BLaER1 treated with 17β-estradiol and CSF1 and Interleukin-3, amounts not matched to agents 10 nM and 100 nM (cell line): ENCODE measurements around the gene NUTF2.
A peak's percentile ranks its signal among the peaks of the same experiment; 100 is the strongest.

Source experiments
- H3K27ac ChIP-seq, 11 experiments: shearing (Covaris generic); formaldehyde crosslinking; 2 replicates each; pipeline ENCODE4 v1.8.1; 2022
- H3K27me3 ChIP-seq, 11 experiments: shearing (Covaris generic); formaldehyde crosslinking; 2 replicates each; pipeline ENCODE4 v1.8.1; 2022
- H3K36me3 ChIP-seq, 11 experiments: shearing (Covaris generic); formaldehyde crosslinking; 2 replicates each; pipeline ENCODE4 v1.8.1; 2022
- H3K4me1 ChIP-seq, 10 experiments: shearing (Covaris generic); formaldehyde crosslinking; 2 replicates each; pipeline ENCODE4 v1.8.1; 2022
- H3K4me2 ChIP-seq, 11 experiments: shearing (Covaris generic); formaldehyde crosslinking; 2 replicates each; pipeline ENCODE4 v1.8.1; 2022
- H3K4me3 ChIP-seq, 10 experiments: shearing (Covaris generic); formaldehyde crosslinking; 2 replicates each; pipeline ENCODE4 v1.8.1; 2022
- H3K9ac ChIP-seq, 11 experiments: shearing (Covaris generic); formaldehyde crosslinking; 2 replicates each; pipeline ENCODE4 v1.8.1; 2022
- H3K9me3 ChIP-seq, 11 experiments: shearing (Covaris generic); formaldehyde crosslinking; replicated peaks in 1 of 11; 2 replicates each; pipeline ENCODE4 v1.8.1; 2022
- H4K20me1 ChIP-seq, 11 experiments: shearing (Covaris generic); formaldehyde crosslinking; 2 replicates each; pipeline ENCODE4 v1.8.1; 2022
- Cebpa-rat ChIP-seq, 11 experiments: shearing (Covaris generic); IDR thresholded peaks; 2 replicates each; pipeline ENCODE4 v1.8.1; 2022

Gene NUTF2

DNA sequence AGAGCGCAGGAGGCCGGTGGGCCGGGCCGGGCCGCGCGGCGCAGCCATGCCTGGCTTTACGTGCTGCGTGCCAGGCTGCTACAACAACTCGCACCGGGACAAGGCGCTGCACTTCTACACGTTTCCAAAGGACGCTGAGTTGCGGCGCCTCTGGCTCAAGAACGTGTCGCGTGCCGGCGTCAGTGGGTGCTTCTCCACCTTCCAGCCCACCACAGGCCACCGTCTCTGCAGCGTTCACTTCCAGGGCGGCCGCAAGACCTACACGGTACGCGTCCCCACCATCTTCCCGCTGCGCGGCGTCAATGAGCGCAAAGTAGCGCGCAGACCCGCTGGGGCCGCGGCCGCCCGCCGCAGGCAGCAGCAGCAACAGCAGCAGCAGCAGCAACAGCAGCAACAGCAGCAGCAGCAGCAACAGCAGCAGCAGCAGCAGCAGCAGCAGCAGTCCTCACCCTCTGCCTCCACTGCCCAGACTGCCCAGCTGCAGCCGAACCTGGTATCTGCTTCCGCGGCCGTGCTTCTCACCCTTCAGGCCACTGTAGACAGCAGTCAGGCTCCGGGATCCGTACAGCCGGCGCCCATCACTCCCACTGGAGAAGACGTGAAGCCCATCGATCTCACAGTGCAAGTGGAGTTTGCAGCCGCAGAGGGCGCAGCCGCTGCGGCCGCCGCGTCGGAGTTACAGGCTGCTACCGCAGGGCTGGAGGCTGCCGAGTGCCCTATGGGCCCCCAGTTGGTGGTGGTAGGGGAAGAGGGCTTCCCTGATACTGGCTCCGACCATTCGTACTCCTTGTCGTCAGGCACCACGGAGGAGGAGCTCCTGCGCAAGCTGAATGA lies 4.0 kb upstream of the NUTF2 start:
- no peak for TF ChIP-seq Cebpa-rat (IDR thresholded peaks at IDR 0.05)
- Histone ChIP-seq H3K27ac (peak overlapping the region; percentile 82 to 94 (median 89)), H3K4me1 (peaks cover 32 to 41% (median 38%) of the 10 kb centered on the region in 10 experiments)

DNA sequence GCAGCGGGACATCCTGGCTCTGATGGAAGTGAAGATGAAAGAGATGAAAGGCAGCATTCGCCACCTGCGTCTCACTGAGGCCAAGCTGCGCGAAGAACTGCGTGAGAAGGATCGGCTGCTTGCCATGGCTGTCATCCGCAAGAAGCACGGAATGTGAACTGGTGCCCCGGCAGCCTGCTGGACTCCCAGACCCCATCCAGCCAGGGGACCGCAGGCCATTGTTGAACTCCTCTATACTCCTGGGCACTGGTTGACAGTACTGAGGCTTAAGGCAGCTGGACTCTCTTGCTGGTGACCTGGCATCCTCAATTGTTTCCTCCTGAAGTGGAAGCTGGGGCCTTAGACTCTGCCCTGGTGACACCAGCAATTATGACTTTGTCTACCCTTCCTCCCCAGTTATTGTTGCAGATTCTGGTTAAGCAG lies 3.4 kb upstream of the NUTF2 start:
- H3K4me1 ChIP-seq = peaks cover 38 to 48% (median 45%) of the 10 kb centered on the region in 10 experiments
- H3K4me2 ChIP-seq = peak overlapping the region; percentile 90 to 100 (median 98)
- H3K9ac ChIP-seq = peak overlapping the region; percentile 83 to 99 (median 93)
- peak overlapping the region; percentile 46 to 94 (median 87); a peak in 21 of 22 replicates for H3K27ac ChIP-seq
- H3K4me3 ChIP-seq = peak overlapping the region; percentile 55 to 98 (median 76)
- no peaks in the 10 kb centered on the region for H3K27me3 ChIP-seq
- peaks cover 17 to 50% (median 35%) of the 10 kb centered on the region in 11 experiments; a peak in 20 of 22 replicates for H4K20me1 ChIP-seq
- peaks cover 0 to 2% (median 0%) of the 10 kb centered on the region in 11 experiments; a peak in 2 of 22 replicates for H3K36me3 ChIP-seq
- TF ChIP-seq Cebpa-rat (IDR thresholded peaks at IDR 0.05) = no peak
- no peaks in the 10 kb centered on the region for H3K9me3 ChIP-seq

More for the DNA sequence above, 4.0 kb upstream of the NUTF2 start:
- H3K4me2 ChIP-seq = peak overlapping the region; percentile 90 to 100 (median 98)
- no peaks in the 10 kb centered on the region for H3K36me3 ChIP-seq
- peaks cover 11 to 44% (median 28%) of the 10 kb centered on the region in 11 experiments; a peak in 20 of 22 replicates for H4K20me1 ChIP-seq
- peak overlapping the region; percentile 83 to 99 (median 93) for H3K9ac ChIP-seq
- peak overlapping the region; percentile 55 to 98 (median 76) for H3K4me3 ChIP-seq
- no peaks in the 10 kb centered on the region for H3K27me3 ChIP-seq
- no peaks in the 10 kb centered on the region for H3K9me3 ChIP-seq

DNA sequence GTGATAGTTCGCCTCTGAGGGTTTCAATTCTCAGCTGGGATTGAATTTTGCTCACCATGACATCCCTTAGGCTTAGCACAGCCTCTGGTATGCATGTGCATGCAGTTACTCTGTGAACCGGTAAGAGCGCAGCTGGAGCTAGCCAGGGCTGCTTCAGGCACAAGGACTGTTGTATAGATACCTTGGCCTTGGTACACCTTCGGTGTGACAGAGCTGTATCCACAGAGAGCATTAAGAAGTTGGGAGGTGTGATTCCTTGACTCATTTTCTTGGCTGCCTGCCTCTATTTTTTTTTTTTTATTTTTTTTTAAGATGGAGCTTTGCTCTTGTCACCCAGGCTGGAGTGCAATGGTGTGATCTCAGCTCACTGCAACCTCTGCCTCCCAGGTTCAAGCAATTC lies 2.2 kb upstream of the NUTF2 start:
- Histone ChIP-seq H3K9me3 (no peaks in the 10 kb centered on the region), H3K9ac (peak overlapping the region; percentile 83 to 99 (median 93); a peak in 18 of 22 replicates), H3K36me3 (peaks cover 0 to 14% (median 10%) of the 10 kb centered on the region in 11 experiments; a peak in 18 of 22 replicates), H3K4me1 (peaks cover 48 to 57% (median 54%) of the 10 kb centered on the region in 10 experiments), H3K4me2 (peak overlapping the region; percentile 90 to 100 (median 98)), H3K4me3 (peak overlapping the region; percentile 55 to 100 (median 84); a peak in 18 of 20 replicates), H4K20me1 (peaks cover 23 to 62% (median 46%) of the 10 kb centered on the region in 11 experiments; a peak in 21 of 22 replicates), H3K27me3 (no peaks in the 10 kb centered on the region), H3K27ac (peak overlapping the region in 3 of 11 experiments; percentile 20 to 87 (median 46); a peak in 3 of 22 replicates)
- no peak for TF ChIP-seq Cebpa-rat (IDR thresholded peaks at IDR 0.05)

DNA sequence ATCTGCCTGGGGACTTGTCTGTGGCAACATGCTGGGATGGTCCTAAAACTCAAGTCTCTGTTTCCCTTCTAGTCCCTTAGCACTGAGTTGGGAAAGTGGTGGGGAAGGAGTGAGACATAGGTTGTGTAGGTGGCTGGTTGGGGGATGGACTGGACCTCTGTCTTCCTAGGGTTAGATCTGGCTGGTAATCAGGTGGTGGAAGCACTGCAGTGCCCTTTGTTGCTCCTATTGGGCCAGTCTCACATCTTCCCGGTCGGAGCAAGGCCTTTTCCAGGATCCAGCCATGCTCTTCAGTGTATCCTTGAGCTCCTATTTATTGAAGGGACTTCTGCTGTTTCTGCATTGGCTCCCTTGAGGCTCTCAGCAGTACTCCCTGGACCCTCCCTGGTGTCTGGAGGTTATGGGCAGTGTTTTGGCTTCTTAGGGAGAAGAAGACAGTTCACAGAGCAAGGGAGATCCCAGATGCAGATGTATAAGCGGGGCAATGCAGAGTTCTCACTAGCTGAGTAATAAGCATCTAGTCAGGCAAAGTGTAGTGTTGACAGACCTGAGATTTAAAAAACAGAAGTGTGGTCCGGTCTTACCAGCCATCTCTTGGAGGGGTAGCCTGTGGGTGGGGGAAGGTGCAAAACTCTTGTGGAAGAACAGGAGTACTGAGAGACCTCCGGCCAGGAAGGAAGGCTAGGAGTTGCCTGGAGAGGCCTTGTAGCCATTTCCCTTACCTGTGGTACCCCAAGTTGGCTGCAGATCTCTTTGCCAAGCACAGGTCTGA lies 1.3 kb upstream of the NUTF2 start:
- Histone ChIP-seq H3K9ac (peak overlapping the region; percentile 85 to 99 (median 95)), H4K20me1 (peaks cover 26 to 71% (median 56%) of the 10 kb centered on the region in 11 experiments; a peak in 21 of 22 replicates), H3K4me2 (peak overlapping the region; percentile 90 to 100 (median 98)), H3K36me3 (peaks cover 2 to 22% (median 18%) of the 10 kb centered on the region in 11 experiments; a peak in 20 of 22 replicates), H3K9me3 (no peaks in the 10 kb centered on the region), H3K27me3 (no peaks in the 10 kb centered on the region), H3K4me3 (peak overlapping the region; percentile 82 to 100 (median 100)), H3K27ac (peak overlapping the region; percentile 72 to 94 (median 89); a peak in 21 of 22 replicates), H3K4me1 (peaks cover 50 to 60% (median 54%) of the 10 kb centered on the region in 10 experiments)
- TF ChIP-seq Cebpa-rat (IDR thresholded peaks at IDR 0.05) = no peak

DNA sequence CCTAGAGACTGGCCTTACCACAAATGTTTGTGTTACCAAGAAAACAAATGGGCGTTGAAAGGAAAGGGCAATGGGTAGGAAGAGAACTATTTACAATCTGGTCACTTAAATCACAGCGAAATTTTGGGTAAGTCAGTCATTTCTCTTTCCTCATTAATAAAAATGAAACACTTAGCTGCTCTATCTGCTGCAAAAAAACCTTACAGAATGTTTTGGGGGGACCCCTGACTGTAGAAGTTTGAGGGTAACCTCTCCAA lies 742 bp upstream of the NUTF2 start:
- H3K36me3 ChIP-seq = peaks cover 4 to 27% (median 20%) of the 10 kb centered on the region in 11 experiments; a peak in 20 of 22 replicates
- H3K27ac ChIP-seq = peak overlapping the region; percentile 72 to 94 (median 89)
- peaks cover 51 to 60% (median 55%) of the 10 kb centered on the region in 10 experiments for H3K4me1 ChIP-seq
- peaks cover 31 to 76% (median 61%) of the 10 kb centered on the region in 11 experiments; a peak in 21 of 22 replicates for H4K20me1 ChIP-seq
- H3K4me2 ChIP-seq = peak overlapping the region; percentile 90 to 100 (median 98)
- TF ChIP-seq Cebpa-rat (IDR thresholded peaks at IDR 0.05) = no peak
- peak overlapping the region; percentile 82 to 100 (median 100) for H3K4me3 ChIP-seq
- H3K9me3 ChIP-seq = no peaks in the 10 kb centered on the region
- H3K9ac ChIP-seq = peak overlapping the region; percentile 85 to 99 (median 95)
- H3K27me3 ChIP-seq = no peaks in the 10 kb centered on the region

DNA sequence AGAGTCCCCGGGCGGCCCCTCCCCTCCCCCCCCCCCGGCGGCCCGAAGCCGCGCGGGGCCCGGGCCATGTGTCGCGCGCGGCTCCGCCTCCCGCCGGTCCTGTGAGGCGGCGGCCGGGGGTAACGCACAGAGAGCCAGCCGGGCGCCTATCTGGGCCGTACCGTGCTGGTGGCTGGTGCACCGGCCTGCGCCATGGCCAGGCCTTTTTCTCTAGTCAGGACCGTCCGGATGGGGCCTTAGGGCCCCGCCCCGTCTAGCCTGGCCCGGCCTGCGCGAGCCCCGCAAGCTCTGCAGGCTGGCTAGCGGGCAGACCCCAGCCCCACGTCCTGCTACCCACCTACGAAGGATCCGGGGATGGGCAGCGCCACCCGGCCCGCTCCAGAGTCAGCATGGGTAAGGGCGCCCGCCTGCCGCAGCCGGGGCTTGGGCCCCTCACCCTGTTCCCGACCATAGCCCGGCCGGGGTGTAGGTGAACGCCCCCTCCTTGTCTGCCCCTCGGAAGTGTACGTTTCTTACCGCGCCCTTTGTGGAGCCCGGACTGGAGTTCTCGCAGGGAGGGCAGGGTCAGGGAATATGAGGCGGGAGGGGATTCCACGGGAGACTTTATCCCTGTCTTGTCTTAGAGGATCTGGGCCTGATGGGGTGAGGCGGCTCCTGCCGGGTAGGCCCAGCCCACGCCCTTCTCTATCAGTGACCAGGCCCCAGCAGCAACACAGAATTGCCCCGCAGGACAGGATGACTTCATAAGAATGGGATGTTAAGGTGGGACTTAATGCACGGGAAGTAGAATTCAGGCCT lies 530 bp downstream of the NUTF2 start, which contains the start of gene CENPT:
TSS of gene CENPT (minus strand) at position 630 of the 798 bp plus-strand sequence. CDS start 13,834 bp downstream, outside the sequence.
- H3K27ac ChIP-seq = peak within 1 kb of the TSS; percentile 72 to 94 (median 89)
- H4K20me1 ChIP-seq = peaks cover 32 to 89% (median 74%) of the 10 kb centered on the region in 11 experiments; a peak in 21 of 22 replicates
- peak within 1 kb of the TSS; percentile 85 to 99 (median 95) for H3K9ac ChIP-seq
- H3K9me3 ChIP-seq = no peaks in the 10 kb centered on the region
- TF ChIP-seq Cebpa-rat (IDR thresholded peaks at IDR 0.05) = no peak
- H3K4me2 ChIP-seq = peak within 1 kb of the TSS; percentile 95 to 100 (median 99)
- peak within 1 kb of the TSS; percentile 82 to 100 (median 100) for H3K4me3 ChIP-seq
- H3K27me3 ChIP-seq = no peaks in the 10 kb centered on the region
- H3K36me3 ChIP-seq = peaks cover 6 to 39% (median 30%) of the 10 kb centered on the region in 11 experiments
- peaks cover 46 to 55% (median 52%) of the 10 kb centered on the region in 10 experiments for H3K4me1 ChIP-seq

DNA sequence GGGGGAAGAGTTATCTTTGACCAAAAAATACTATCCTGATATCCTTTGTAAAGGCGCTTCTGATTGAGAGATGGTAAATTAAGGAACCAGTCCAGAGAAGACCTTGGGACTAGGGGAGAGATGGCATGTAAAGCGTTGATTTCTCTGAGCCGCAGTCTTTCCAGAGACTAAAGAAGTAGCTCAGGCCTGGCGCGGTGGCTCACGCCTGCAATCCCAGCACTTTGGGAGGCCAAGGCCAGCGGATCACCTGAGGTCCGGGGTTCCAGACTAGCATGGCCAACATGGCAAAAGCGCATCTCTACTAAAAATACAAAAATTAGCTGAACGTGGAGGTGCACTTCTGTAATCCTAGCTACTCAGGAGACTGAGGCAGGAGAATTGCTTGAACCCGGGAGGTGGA lies 1.4 kb downstream of the NUTF2 start:
- Histone ChIP-seq H3K9me3 (no peaks in the 10 kb centered on the region), H3K27me3 (no peaks in the 10 kb centered on the region), H3K36me3 (peaks cover 6 to 47% (median 35%) of the 10 kb centered on the region in 11 experiments), H3K27ac (peak overlapping the region in 10 of 11 experiments; percentile 82 to 94 (median 90); a peak in 18 of 22 replicates), H3K9ac (peak overlapping the region; percentile 85 to 99 (median 95)), H3K4me2 (peak overlapping the region; percentile 86 to 100 (median 95)), H3K4me3 (peak overlapping the region; percentile 82 to 100 (median 100)), H3K4me1 (peaks cover 45 to 55% (median 49%) of the 10 kb centered on the region in 10 experiments), H4K20me1 (peaks cover 35 to 90% (median 77%) of the 10 kb centered on the region in 11 experiments; a peak in 21 of 22 replicates)
- TF ChIP-seq Cebpa-rat (IDR thresholded peaks at IDR 0.05) = no peak
